Measurements from ENCODE around the gene KRTAP3-2.

KRTAP3-2 gene

GRCh38 chr17:40967582-40967981, 32.1 kb downstream of the KRTAP3-2 start:
- TF ChIP-seq CTCF (IDR thresholded peaks at IDR 0.05; ENCODE audit: insufficient read depth, low read depth, low read length, missing control alignments), result no peak
- DNase-seq (ENCODE audit: low read depth), result no peak
- no peak overlapping the region for H3K4me3 ChIP-seq (ENCODE audit: low read length)

- TF ChIP-seq CTCF (IDR thresholded peaks at IDR 0.05; ENCODE audit: insufficient read depth, low read depth, low read length, missing control alignments), result no peak
- no peak within 1 kb of the TSS for H3K4me3 ChIP-seq (ENCODE audit: low read length)
- no peak for DNase-seq (ENCODE audit: low read depth)
Measured at GRCh38 chr17:40966848-40967247, 32.9 kb downstream of the KRTAP3-2 start, which contains the start of gene KRT39. Gene KRT39 (minus strand): TSS chr17:40966948. CDS start chr17:40966856, 92 bp downstream.

GRCh38 chr17:40963838-40964237, 35.9 kb downstream of the KRTAP3-2 start:
- TF ChIP-seq CTCF (IDR thresholded peaks at IDR 0.05; ENCODE audit: insufficient read depth, low read depth, low read length, missing control alignments), result peak; percentile 70
- no peak overlapping the region for H3K4me3 ChIP-seq (ENCODE audit: low read length)
- DNase-seq (ENCODE audit: low read depth), result peak; percentile 72

- TF ChIP-seq CTCF (IDR thresholded peaks at IDR 0.05; ENCODE audit: insufficient read depth, low read depth, low read length, missing control alignments), result no peak
- H3K4me3 ChIP-seq (ENCODE audit: low read length), result no peak overlapping the region
- no peak for DNase-seq (ENCODE audit: low read depth)
Measured at GRCh38 chr17:40962059-40962561, 37.6 kb downstream of the KRTAP3-2 start.

- no peak for TF ChIP-seq CTCF (IDR thresholded peaks at IDR 0.05; ENCODE audit: insufficient read depth, low read depth, low read length, missing control alignments)
- no peak for DNase-seq (ENCODE audit: low read depth)
- H3K4me3 ChIP-seq (ENCODE audit: low read length), result no peak overlapping the region
Measured at GRCh38 chr17:40961591-40961990, 38.1 kb downstream of the KRTAP3-2 start.

GRCh38 chr17:40960144-40960543, 39.6 kb downstream of the KRTAP3-2 start:
- TF ChIP-seq CTCF (IDR thresholded peaks at IDR 0.05; ENCODE audit: insufficient read depth, low read depth, low read length, missing control alignments), result no peak
- H3K4me3 ChIP-seq (ENCODE audit: low read length), result no peak overlapping the region
- DNase-seq (ENCODE audit: low read depth), result peak; percentile 51
